Measurements from ENCODE around the gene FAM240A. TPM values are rescaled to one million over a fixed set of nuclear protein-coding genes. Genes with fewer than 3 reads are reported as not detected.

The FAM240A gene
- total and polyA plus RNA-seq, 10 of the 15 experiments (the other 5 are each of a cell fraction or from before 2014, with no cell fraction given) = not detected

GRCh38 chr3:46664971-46665762 lies 52.8 kb downstream of the FAM240A start:
- FAIRE-seq (no peak), DNase-seq (ENCODE audit: low read depth, low spot score) (no peak), ATAC-seq (no peak)
- no peak overlapping the region for H2AFZ ChIP-seq (ENCODE audit: control insufficient read depth, low read depth, low read length)
- no peak overlapping the region for H3K4me3 ChIP-seq
- H3K4me1 ChIP-seq (ENCODE audit: control insufficient read depth, insufficient read depth, low read length) = no peaks in the 10 kb centered on the region
- H3K9ac ChIP-seq (ENCODE audit: control insufficient read depth, insufficient read depth, low read length) = no peak overlapping the region
- no TSS peak for BruUV-seq (replicated peaks)
- SMC1A ChIA-PET (ENCODE audit: uncharacterized antibody, unreplicated experiment) = no interaction called here
- no peak for TF ChIP-seq HCFC1 (IDR thresholded peaks at IDR 0.05; ENCODE audit: low read length)
- TF ChIP-seq PAX8 (IDR thresholded peaks at IDR 0.05) = no peak
- no peak for TF ChIP-seq MTA2 (IDR thresholded peaks at IDR 0.05; ENCODE audit: low read depth)
- no peak for TF ChIP-seq SKIL (IDR thresholded peaks at IDR 0.05; ENCODE audit: low read depth, poor library complexity, severe bottlenecking)
- no peak for TF ChIP-seq ZNF24 (IDR thresholded peaks at IDR 0.05)
- no peak for TF ChIP-seq ZZZ3 (IDR thresholded peaks at IDR 0.05; ENCODE audit: control insufficient read depth, insufficient read length, low read depth)
- TF ChIP-seq, protein P1, sequence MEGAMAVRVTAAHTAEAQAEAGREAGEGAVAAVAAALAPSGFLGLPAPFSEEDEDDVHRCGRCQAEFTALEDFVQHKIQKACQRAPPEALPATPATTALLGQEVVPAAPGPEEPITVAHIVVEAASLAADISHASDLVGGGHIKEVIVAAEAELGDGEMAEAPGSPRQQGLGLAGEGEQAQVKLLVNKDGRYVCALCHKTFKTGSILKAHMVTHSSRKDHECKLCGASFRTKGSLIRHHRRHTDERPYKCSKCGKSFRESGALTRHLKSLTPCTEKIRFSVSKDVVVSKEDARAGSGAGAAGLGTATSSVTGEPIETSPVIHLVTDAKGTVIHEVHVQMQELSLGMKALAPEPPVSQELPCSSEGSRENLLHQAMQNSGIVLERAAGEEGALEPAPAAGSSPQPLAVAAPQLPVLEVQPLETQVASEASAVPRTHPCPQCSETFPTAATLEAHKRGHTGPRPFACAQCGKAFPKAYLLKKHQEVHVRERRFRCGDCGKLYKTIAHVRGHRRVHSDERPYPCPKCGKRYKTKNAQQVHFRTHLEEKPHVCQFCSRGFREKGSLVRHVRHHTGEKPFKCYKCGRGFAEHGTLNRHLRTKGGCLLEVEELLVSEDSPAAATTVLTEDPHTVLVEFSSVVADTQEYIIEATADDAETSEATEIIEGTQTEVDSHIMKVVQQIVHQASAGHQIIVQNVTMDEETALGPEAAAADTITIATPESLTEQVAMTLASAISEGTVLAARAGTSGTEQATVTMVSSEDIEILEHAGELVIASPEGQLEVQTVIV (IDR thresholded peaks at IDR 0.05; ENCODE audit: borderline replicate concordance, partially characterized antibody) = no peak
- no peaks in the 10 kb centered on the region; the same call in 1 of the 2 replicates for H4K20me1 ChIP-seq (ENCODE audit: control insufficient read depth, insufficient read depth)
- no peaks in the 10 kb centered on the region for H3K9me3 ChIP-seq (replicated peaks; ENCODE audit: control insufficient read depth, insufficient read depth, low read length)
- no peak overlapping the region for H3K27ac ChIP-seq (ENCODE audit: control insufficient read depth, insufficient read depth)
- intact Hi-C loops (cut with micrococcal nuclease; ENCODE audit: unreplicated experiment) = no loop called here
- in situ Hi-C loops (cut with MboI) = no loop called here
- H3K36me3 ChIP-seq (ENCODE audit: control insufficient read depth in 2 of 2, insufficient read depth in 2 of 2, low read length in 1 of 2) = no peaks in the 10 kb centered on the region
- WGBS (ENCODE audit: insufficient coverage, insufficient replicate concordance, low lambda C conversion rate, missing lambda C conversion rate) = 38% methylated on average over 23 of the region's 23 CpGs
- POLR2A ChIA-PET = no interaction called here
- no peak overlapping the region for H3K4me2 ChIP-seq (ENCODE audit: control insufficient read depth, insufficient read depth)
- CTCF ChIA-PET = interaction anchor here (1.8 kb wide), 1 partner anchor 177 kb away, joined by 4 read pairs; no protein-coding TSS in a partner anchor
- H3K27me3 ChIP-seq (replicated peaks in 1 of 2; ENCODE audit: control insufficient read depth in 2 of 2, insufficient read depth in 2 of 2, low read length in 1 of 2) = peaks cover 0 to 3% of the 10 kb centered on the region in 2 experiments; a peak in 3 of 4 replicates
- no peaks in the 10 kb centered on the region for H3K79me2 ChIP-seq (ENCODE audit: control insufficient read depth, insufficient read depth, low read length)
- RAD21 ChIA-PET (ENCODE audit: unreplicated experiment) = no interaction called here

Data from GM12878 (cell line).